ENCODE measurements around the gene PPP1R1A.

DNA sequence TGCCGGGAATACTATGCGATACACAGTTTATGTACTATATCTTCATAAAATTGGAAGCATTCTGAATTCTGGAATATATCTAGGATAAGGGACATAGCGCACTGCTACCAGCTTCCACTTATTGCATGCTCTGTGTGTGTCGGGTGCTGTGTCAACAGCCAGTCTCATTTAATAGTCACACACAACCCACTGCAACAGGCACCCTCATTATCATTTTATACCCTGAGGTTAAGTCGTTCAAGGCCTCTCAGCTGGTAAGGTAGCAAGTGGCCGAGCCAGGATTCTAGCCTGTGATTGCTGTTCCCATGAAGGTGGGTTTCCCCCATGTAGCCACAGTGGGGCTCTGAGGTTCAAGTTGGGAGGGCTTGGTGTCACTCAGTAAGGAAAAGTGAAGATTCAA lies 7.0 kb downstream of the PPP1R1A start:
- TF ChIP-seq, protein P1, sequence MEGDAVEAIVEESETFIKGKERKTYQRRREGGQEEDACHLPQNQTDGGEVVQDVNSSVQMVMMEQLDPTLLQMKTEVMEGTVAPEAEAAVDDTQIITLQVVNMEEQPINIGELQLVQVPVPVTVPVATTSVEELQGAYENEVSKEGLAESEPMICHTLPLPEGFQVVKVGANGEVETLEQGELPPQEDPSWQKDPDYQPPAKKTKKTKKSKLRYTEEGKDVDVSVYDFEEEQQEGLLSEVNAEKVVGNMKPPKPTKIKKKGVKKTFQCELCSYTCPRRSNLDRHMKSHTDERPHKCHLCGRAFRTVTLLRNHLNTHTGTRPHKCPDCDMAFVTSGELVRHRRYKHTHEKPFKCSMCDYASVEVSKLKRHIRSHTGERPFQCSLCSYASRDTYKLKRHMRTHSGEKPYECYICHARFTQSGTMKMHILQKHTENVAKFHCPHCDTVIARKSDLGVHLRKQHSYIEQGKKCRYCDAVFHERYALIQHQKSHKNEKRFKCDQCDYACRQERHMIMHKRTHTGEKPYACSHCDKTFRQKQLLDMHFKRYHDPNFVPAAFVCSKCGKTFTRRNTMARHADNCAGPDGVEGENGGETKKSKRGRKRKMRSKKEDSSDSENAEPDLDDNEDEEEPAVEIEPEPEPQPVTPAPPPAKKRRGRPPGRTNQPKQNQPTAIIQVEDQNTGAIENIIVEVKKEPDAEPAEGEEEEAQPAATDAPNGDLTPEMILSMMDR (optimal IDR thresholded peaks at IDR 0.05 in 1 of 3, IDR thresholded peaks at IDR 0.05 in 1 of 3, conservative IDR thresholded peaks at IDR 0.05 in 1 of 3; ENCODE audit: extremely low read depth in 1 of 3, insufficient read depth in 2 of 3, low read length in 3 of 3) = no peak
- TF ChIP-seq EZH2 (IDR thresholded peaks at IDR 0.05; ENCODE audit: low read length) = no peak
